ENCODE results near the gene CTDSP1.

CTDSP1 gene

GRCh38 chr2:218435003-218435982 lies 35.6 kb downstream of the CTDSP1 start:
- Histone ChIP-seq H3K9me3 (ENCODE audit: insufficient read depth, low read length) (no peaks in the 10 kb centered on the region), H3K9ac (ENCODE audit: insufficient read length, low read depth) (no peak overlapping the region), H3K4me3 (ENCODE audit: insufficient read length, low read depth) (no peak overlapping the region), H3K27me3 (ENCODE audit: insufficient read depth, insufficient read length) (no peaks in the 10 kb centered on the region), H3K4me1 (ENCODE audit: insufficient read depth, insufficient read length) (peaks cover 7% of the 10 kb centered on the region), H3K36me3 (ENCODE audit: insufficient read depth, insufficient read length, low read length) (no peaks in the 10 kb centered on the region)
- TF ChIP-seq SUZ12 (IDR thresholded peaks at IDR 0.05; ENCODE audit: extremely low read depth, insufficient read depth, insufficient read length) (no peak), ZNF274 (IDR thresholded peaks at IDR 0.05; ENCODE audit: low read depth, low read length) (no peak), YY1 (IDR thresholded peaks at IDR 0.05; ENCODE audit: insufficient read depth, insufficient read length) (no peak)
- no peak for DNase-seq (ENCODE audit: low read depth, low spot score)

GRCh38 chr2:218436992-218437391 lies 37.3 kb downstream of the CTDSP1 start:
- no peak for DNase-seq (ENCODE audit: low read depth, low spot score)
- Histone ChIP-seq H3K4me1 (ENCODE audit: insufficient read depth, insufficient read length) (peaks cover 7% of the 10 kb centered on the region), H3K27me3 (ENCODE audit: insufficient read depth, insufficient read length) (no peaks in the 10 kb centered on the region), H3K9ac (ENCODE audit: insufficient read length, low read depth) (no peak overlapping the region), H3K4me3 (ENCODE audit: insufficient read length, low read depth) (no peak overlapping the region), H3K9me3 (ENCODE audit: insufficient read depth, low read length) (no peaks in the 10 kb centered on the region), H3K36me3 (ENCODE audit: insufficient read depth, insufficient read length, low read length) (no peaks in the 10 kb centered on the region)
- TF ChIP-seq ZNF274 (IDR thresholded peaks at IDR 0.05; ENCODE audit: low read depth, low read length) = no peak
- TF ChIP-seq SUZ12 (IDR thresholded peaks at IDR 0.05; ENCODE audit: extremely low read depth, insufficient read depth, insufficient read length) = no peak
- no peak for TF ChIP-seq YY1 (IDR thresholded peaks at IDR 0.05; ENCODE audit: insufficient read depth, insufficient read length)

GRCh38 chr2:218437969-218438368 lies 38.3 kb downstream of the CTDSP1 start:
- TF ChIP-seq ZNF274 (IDR thresholded peaks at IDR 0.05; ENCODE audit: low read depth, low read length) (no peak), SUZ12 (IDR thresholded peaks at IDR 0.05; ENCODE audit: extremely low read depth, insufficient read depth, insufficient read length) (no peak), YY1 (IDR thresholded peaks at IDR 0.05; ENCODE audit: insufficient read depth, insufficient read length) (no peak)
- no peaks in the 10 kb centered on the region for H3K36me3 ChIP-seq (ENCODE audit: insufficient read depth, insufficient read length, low read length)
- no peak overlapping the region for H3K4me3 ChIP-seq (ENCODE audit: insufficient read length, low read depth)
- H3K27me3 ChIP-seq (ENCODE audit: insufficient read depth, insufficient read length) = no peaks in the 10 kb centered on the region
- peaks cover 7% of the 10 kb centered on the region for H3K4me1 ChIP-seq (ENCODE audit: insufficient read depth, insufficient read length)
- H3K9me3 ChIP-seq (ENCODE audit: insufficient read depth, low read length) = no peaks in the 10 kb centered on the region
- H3K9ac ChIP-seq (ENCODE audit: insufficient read length, low read depth) = no peak overlapping the region
- no peak for DNase-seq (ENCODE audit: low read depth, low spot score)

DNA sequence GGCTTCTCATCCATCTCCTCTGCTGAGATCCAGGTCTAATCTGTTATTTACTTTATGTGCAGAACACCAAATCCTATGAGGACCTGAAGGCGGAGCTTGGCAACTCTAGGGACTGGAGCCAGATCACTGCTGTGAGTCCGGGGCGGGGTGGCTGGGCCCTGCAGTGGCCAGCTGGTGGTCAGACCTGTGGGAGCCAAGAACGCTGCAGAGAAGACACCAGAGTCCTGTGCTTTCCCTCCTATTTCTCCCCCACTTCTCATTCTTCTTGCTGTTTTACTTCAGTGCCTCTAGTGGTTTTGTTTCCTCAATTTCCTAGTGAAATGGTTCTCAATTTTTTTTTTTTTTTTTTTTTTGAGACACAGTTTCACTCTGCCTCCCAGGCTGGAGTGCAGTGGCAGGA lies 38.9 kb downstream of the CTDSP1 start:
- no peaks in the 10 kb centered on the region for H3K36me3 ChIP-seq (ENCODE audit: insufficient read depth, insufficient read length, low read length)
- DNase-seq (ENCODE audit: low read depth, low spot score) = no peak
- no peak overlapping the region for H3K9ac ChIP-seq (ENCODE audit: insufficient read length, low read depth)
- H3K4me1 ChIP-seq (ENCODE audit: insufficient read depth, insufficient read length) = peaks cover 7% of the 10 kb centered on the region
- no peaks in the 10 kb centered on the region for H3K27me3 ChIP-seq (ENCODE audit: insufficient read depth, insufficient read length)
- no peak overlapping the region for H3K4me3 ChIP-seq (ENCODE audit: insufficient read length, low read depth)
- TF ChIP-seq ZNF274 (IDR thresholded peaks at IDR 0.05; ENCODE audit: low read depth, low read length) (no peak), SUZ12 (IDR thresholded peaks at IDR 0.05; ENCODE audit: extremely low read depth, insufficient read depth, insufficient read length) (no peak), YY1 (IDR thresholded peaks at IDR 0.05; ENCODE audit: insufficient read depth, insufficient read length) (no peak)
- no peaks in the 10 kb centered on the region for H3K9me3 ChIP-seq (ENCODE audit: insufficient read depth, low read length)

DNA sequence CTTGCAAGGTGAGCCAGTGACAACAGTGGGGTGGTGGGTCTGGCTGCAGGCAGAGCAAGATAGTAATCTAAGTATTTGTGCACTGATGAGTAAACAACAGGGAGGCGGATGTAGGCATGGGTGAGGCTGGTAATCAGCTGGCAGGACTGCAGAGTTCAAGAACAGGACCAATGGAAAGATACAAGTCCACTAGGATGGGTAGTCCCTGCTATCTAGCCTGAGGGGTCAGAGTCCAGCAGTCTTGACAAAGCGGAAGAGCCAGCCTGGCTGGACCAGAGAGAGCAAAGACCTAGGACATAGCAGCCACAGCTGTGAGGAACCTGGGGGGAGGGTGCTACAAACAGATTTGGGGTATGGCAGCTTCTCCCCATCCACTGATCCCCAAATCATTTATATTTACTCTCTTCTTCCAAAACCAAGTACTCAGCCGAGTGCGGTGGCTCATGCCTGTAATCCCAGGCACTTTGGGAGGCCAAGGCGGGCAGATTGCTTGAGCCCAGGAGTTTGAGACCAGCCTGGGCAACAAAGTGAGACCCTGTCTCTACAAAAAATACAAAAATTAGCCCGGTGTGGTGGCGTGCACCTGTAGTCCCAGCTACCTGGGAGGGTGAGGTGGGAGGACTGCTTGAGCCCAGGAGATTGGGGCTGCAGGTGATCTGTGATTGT lies 45.2 kb downstream of the CTDSP1 start:
- Histone ChIP-seq H3K27me3 (ENCODE audit: insufficient read depth, insufficient read length) (no peaks in the 10 kb centered on the region), H3K4me3 (ENCODE audit: insufficient read length, low read depth) (no peak overlapping the region), H3K9ac (ENCODE audit: insufficient read length, low read depth) (no peak overlapping the region), H3K4me1 (ENCODE audit: insufficient read depth, insufficient read length) (no peaks in the 10 kb centered on the region), H3K9me3 (ENCODE audit: insufficient read depth, low read length) (no peaks in the 10 kb centered on the region), H3K36me3 (ENCODE audit: insufficient read depth, insufficient read length, low read length) (peaks cover 33% of the 10 kb centered on the region)
- TF ChIP-seq SUZ12 (IDR thresholded peaks at IDR 0.05; ENCODE audit: extremely low read depth, insufficient read depth, insufficient read length) = no peak
- no peak for TF ChIP-seq ZNF274 (IDR thresholded peaks at IDR 0.05; ENCODE audit: low read depth, low read length)
- no peak for TF ChIP-seq YY1 (IDR thresholded peaks at IDR 0.05; ENCODE audit: insufficient read depth, insufficient read length)
- DNase-seq (ENCODE audit: low read depth, low spot score) = no peak

DNA sequence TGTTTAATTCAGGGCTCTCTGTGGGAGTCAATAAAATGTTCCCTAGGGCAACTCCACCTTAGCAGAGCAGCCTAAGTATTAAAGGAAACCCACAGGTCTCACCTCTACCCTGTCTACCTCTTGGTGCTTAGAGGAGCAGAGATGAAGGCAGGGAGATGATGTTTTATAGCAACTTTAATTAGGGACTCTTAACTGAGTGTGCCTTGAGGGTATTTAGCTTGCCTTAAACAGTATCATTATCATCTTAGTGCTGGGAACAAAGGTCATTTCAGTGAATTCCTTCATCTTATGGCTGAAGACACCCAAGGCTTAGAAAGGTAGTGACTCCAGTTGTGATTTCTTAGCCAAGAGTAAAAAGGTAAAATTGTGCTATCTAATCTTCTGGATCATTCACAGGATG lies 45.9 kb downstream of the CTDSP1 start:
- TF ChIP-seq SUZ12 (IDR thresholded peaks at IDR 0.05; ENCODE audit: extremely low read depth, insufficient read depth, insufficient read length) (no peak), ZNF274 (IDR thresholded peaks at IDR 0.05; ENCODE audit: low read depth, low read length) (no peak), YY1 (IDR thresholded peaks at IDR 0.05; ENCODE audit: insufficient read depth, insufficient read length) (no peak)
- Histone ChIP-seq H3K9ac (ENCODE audit: insufficient read length, low read depth) (no peak overlapping the region), H3K27me3 (ENCODE audit: insufficient read depth, insufficient read length) (no peaks in the 10 kb centered on the region), H3K9me3 (ENCODE audit: insufficient read depth, low read length) (no peaks in the 10 kb centered on the region), H3K36me3 (ENCODE audit: insufficient read depth, insufficient read length, low read length) (peaks cover 40% of the 10 kb centered on the region), H3K4me3 (ENCODE audit: insufficient read length, low read depth) (no peak overlapping the region), H3K4me1 (ENCODE audit: insufficient read depth, insufficient read length) (no peaks in the 10 kb centered on the region)
- DNase-seq (ENCODE audit: low read depth, low spot score) = no peak

GRCh38 chr2:218446547-218446946 lies 46.9 kb downstream of the CTDSP1 start:
- H3K36me3 ChIP-seq (ENCODE audit: insufficient read depth, insufficient read length, low read length) = peaks cover 43% of the 10 kb centered on the region
- no peaks in the 10 kb centered on the region for H3K27me3 ChIP-seq (ENCODE audit: insufficient read depth, insufficient read length)
- no peaks in the 10 kb centered on the region for H3K4me1 ChIP-seq (ENCODE audit: insufficient read depth, insufficient read length)
- DNase-seq (ENCODE audit: low read depth, low spot score) = no peak
- no peaks in the 10 kb centered on the region for H3K9me3 ChIP-seq (ENCODE audit: insufficient read depth, low read length)
- TF ChIP-seq SUZ12 (IDR thresholded peaks at IDR 0.05; ENCODE audit: extremely low read depth, insufficient read depth, insufficient read length) = no peak
- no peak for TF ChIP-seq ZNF274 (IDR thresholded peaks at IDR 0.05; ENCODE audit: low read depth, low read length)
- no peak overlapping the region for H3K4me3 ChIP-seq (ENCODE audit: insufficient read length, low read depth)
- H3K9ac ChIP-seq (ENCODE audit: insufficient read length, low read depth) = no peak overlapping the region

Data from NT2/D1 (cell line).